ENCODE data around the gene SLCO4C1.

GRCh38 chr5:102288630-102289029 is 7.5 kb downstream of the SLCO4C1 start:
- no peak for TF ChIP-seq EZH2 (IDR thresholded peaks at IDR 0.05; ENCODE audit: borderline replicate concordance, low read length)
- TF ChIP-seq, protein P1, sequence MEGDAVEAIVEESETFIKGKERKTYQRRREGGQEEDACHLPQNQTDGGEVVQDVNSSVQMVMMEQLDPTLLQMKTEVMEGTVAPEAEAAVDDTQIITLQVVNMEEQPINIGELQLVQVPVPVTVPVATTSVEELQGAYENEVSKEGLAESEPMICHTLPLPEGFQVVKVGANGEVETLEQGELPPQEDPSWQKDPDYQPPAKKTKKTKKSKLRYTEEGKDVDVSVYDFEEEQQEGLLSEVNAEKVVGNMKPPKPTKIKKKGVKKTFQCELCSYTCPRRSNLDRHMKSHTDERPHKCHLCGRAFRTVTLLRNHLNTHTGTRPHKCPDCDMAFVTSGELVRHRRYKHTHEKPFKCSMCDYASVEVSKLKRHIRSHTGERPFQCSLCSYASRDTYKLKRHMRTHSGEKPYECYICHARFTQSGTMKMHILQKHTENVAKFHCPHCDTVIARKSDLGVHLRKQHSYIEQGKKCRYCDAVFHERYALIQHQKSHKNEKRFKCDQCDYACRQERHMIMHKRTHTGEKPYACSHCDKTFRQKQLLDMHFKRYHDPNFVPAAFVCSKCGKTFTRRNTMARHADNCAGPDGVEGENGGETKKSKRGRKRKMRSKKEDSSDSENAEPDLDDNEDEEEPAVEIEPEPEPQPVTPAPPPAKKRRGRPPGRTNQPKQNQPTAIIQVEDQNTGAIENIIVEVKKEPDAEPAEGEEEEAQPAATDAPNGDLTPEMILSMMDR (conservative IDR thresholded peaks at IDR 0.05 in 1 of 2, IDR thresholded peaks at IDR 0.05 in 1 of 2; ENCODE audit: extremely low read depth in 1 of 2, insufficient read depth in 1 of 2, low read depth in 1 of 2, low read length in 2 of 2) = no peak

All from mammary epithelial cell (primary cell).